Measurements from ENCODE around the gene TSEN15. TPM values are rescaled to one million over a fixed set of nuclear protein-coding genes. Genes with fewer than 3 reads are reported as not detected.

Gene TSEN15
- total and polyA plus RNA-seq, 9 of the 15 experiments (the other 6 are each of a cell fraction or from before 2014, with no cell fraction given), result 25.6 to 121 (median 91.3) TPM

DNA sequence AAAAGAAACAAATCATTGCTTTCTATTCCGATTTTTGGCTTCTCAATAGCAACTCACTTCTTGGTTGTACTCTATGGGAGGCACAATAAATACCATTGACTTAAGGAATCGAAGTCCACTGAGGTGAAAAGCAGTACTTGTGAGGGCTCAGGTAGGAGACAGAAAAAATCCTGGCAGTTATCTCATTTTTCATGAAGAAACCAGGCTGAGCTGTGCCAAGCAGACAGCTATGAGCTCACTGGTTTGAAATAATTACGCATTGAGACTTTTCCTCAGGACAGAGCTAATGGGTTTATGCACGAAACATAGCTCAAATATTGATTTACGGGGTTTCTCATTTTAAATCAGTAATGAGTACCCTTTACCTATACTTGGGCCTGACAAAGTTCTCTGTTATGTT is 32.5 kb upstream of the TSEN15 start:
- no peak overlapping the region for H3K4me3 ChIP-seq
- H3K9me3 ChIP-seq (replicated peaks; ENCODE audit: control insufficient read depth, insufficient read depth, low read depth, low read length), result no peaks in the 10 kb centered on the region
- H3K27ac ChIP-seq (ENCODE audit: extremely low read depth, low read depth, low read length), result no peak overlapping the region
- 75% methylated on average over 5 of the region's 5 CpGs for whole genome bisulfite sequencing (ENCODE audit: insufficient coverage, low coverage, missing lambda C conversion rate)
- H3K9ac ChIP-seq (ENCODE audit: insufficient read depth in 1 of 2, low read depth in 2 of 2, low read length in 2 of 2), result no peak overlapping the region
- ATAC-seq, result no peak
- H3K4me1 ChIP-seq (replicated peaks in 1 of 2; ENCODE audit: control insufficient read depth in 2 of 2, insufficient read depth in 2 of 2, low read length in 2 of 2), result peaks cover 0 to 18% of the 10 kb centered on the region in 2 experiments; a peak in 3 of 5 replicates
- FAIRE-seq, result no peak
- ChIA-PET POLR2A (interaction anchor here (1.0 to 1.7 kb wide), 2 partner anchors 10 to 14 kb away, joined by 3 to 5 read pairs; no protein-coding TSS in a partner anchor), CTCF (ENCODE audit: low intra/inter-chr PET ratio) (no interaction called here)
- intact Hi-C loops (cut with micrococcal nuclease), result no loop called here
- no peaks in the 10 kb centered on the region for H3K36me3 ChIP-seq (ENCODE audit: control insufficient read depth, insufficient read depth, low read length)
- no peak overlapping the region for H3K4me2 ChIP-seq (ENCODE audit: insufficient read depth, low read length)
- H2AFZ ChIP-seq (ENCODE audit: low read depth, low read length), result no peak overlapping the region
- in situ Hi-C loops (cut with MboI), result no loop called here
- BruUV-seq (replicated peaks), result no TSS peak
- no peaks in the 10 kb centered on the region for H4K20me1 ChIP-seq (replicated peaks; ENCODE audit: control insufficient read depth, insufficient read depth, low read length)
- no peaks in the 10 kb centered on the region for H3K27me3 ChIP-seq (ENCODE audit: control insufficient read depth in 2 of 2, insufficient read depth in 2 of 2, low read length in 2 of 2)
- H3K79me2 ChIP-seq (ENCODE audit: control insufficient read depth, insufficient read depth, low read length), result peaks cover 22% of the 10 kb centered on the region; the same call in 2 of the 3 replicates
- DNase-seq (ENCODE audit: extremely low read depth in 1 of 4, low spot score in 3 of 4), result no peak
- TF ChIP-seq, protein P1, sequence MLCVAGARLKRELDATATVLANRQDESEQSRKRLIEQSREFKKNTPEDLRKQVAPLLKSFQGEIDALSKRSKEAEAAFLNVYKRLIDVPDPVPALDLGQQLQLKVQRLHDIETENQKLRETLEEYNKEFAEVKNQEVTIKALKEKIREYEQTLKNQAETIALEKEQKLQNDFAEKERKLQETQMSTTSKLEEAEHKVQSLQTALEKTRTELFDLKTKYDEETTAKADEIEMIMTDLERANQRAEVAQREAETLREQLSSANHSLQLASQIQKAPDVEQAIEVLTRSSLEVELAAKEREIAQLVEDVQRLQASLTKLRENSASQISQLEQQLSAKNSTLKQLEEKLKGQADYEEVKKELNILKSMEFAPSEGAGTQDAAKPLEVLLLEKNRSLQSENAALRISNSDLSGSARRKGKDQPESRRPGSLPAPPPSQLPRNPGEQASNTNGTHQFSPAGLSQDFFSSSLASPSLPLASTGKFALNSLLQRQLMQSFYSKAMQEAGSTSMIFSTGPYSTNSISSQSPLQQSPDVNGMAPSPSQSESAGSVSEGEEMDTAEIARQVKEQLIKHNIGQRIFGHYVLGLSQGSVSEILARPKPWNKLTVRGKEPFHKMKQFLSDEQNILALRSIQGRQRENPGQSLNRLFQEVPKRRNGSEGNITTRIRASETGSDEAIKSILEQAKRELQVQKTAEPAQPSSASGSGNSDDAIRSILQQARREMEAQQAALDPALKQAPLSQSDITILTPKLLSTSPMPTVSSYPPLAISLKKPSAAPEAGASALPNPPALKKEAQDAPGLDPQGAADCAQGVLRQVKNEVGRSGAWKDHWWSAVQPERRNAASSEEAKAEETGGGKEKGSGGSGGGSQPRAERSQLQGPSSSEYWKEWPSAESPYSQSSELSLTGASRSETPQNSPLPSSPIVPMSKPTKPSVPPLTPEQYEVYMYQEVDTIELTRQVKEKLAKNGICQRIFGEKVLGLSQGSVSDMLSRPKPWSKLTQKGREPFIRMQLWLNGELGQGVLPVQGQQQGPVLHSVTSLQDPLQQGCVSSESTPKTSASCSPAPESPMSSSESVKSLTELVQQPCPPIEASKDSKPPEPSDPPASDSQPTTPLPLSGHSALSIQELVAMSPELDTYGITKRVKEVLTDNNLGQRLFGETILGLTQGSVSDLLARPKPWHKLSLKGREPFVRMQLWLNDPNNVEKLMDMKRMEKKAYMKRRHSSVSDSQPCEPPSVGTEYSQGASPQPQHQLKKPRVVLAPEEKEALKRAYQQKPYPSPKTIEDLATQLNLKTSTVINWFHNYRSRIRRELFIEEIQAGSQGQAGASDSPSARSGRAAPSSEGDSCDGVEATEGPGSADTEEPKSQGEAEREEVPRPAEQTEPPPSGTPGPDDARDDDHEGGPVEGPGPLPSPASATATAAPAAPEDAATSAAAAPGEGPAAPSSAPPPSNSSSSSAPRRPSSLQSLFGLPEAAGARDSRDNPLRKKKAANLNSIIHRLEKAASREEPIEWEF (CRISPR knock-in tag; IDR thresholded peaks at IDR 0.05), result no peak
- no peak for TF ChIP-seq ZNF121 (CRISPR knock-in tag; conservative IDR thresholded peaks at IDR 0.05)
- TF ChIP-seq, protein P2, sequence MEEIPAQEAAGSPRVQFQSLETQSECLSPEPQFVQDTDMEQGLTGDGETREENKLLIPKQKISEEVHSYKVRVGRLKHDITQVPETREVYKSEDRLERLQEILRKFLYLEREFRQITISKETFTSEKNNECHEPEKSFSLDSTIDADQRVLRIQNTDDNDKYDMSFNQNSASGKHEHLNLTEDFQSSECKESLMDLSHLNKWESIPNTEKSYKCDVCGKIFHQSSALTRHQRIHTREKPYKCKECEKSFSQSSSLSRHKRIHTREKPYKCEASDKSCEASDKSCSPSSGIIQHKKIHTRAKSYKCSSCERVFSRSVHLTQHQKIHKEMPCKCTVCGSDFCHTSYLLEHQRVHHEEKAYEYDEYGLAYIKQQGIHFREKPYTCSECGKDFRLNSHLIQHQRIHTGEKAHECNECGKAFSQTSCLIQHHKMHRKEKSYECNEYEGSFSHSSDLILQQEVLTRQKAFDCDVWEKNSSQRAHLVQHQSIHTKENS (CRISPR knock-in tag; IDR thresholded peaks at IDR 0.05), result no peak
- no peak for TF ChIP-seq RHOXF2B (CRISPR knock-in tag; conservative IDR thresholded peaks at IDR 0.05)
- no peak for TF ChIP-seq ZNF444 (CRISPR knock-in tag; IDR thresholded peaks at IDR 0.05)
- TF ChIP-seq XRCC5 (IDR thresholded peaks at IDR 0.05; ENCODE audit: low read depth, low read length), result no peak
- TF ChIP-seq TCF7 (IDR thresholded peaks at IDR 0.05; ENCODE audit: borderline replicate concordance), result no peak
- TF ChIP-seq MEF2A (IDR thresholded peaks at IDR 0.05; ENCODE audit: control insufficient read depth, low read depth, low read length), result no peak
- no peaks in the 10 kb centered on the region for H3K9me1 ChIP-seq (ENCODE audit: control insufficient read depth, insufficient read depth, low read length)

All from K562 (cell line).